Muscle of leg (tissue), 11 donors: ENCODE measurements around the gene ERVV-1. TPM values are rescaled to one million over a fixed set of nuclear protein-coding genes. Genes with fewer than 3 reads are reported as not detected.
"Not testable (repeated sequence)": the region's sequence is repeated elsewhere in the genome, so short reads cannot be mapped to it uniquely, and the experiment has no call there.

Experiments used
- DNase-seq: peaks from one replicate; pipeline ENCODE4 v3.0.0; 2013
- H3K27ac ChIP-seq: one replicate; pipeline ENCODE4 v1.5.1; 2013; ENCODE audit warnings: mild to moderate bottlenecking, low read length, control low read depth
- H3K27me3 ChIP-seq: one replicate; pipeline ENCODE4 v1.6.1; 2013; ENCODE audit warnings: low read length; ENCODE audit not compliant: control insufficient read depth, insufficient read depth
- H3K36me3 ChIP-seq: one replicate; pipeline ENCODE4 v1.6.1; 2013; ENCODE audit warnings: low read length; ENCODE audit not compliant: control insufficient read depth, insufficient read depth
- H3K4me1 ChIP-seq: one replicate; pipeline ENCODE4 v1.6.1; 2013; ENCODE audit warnings: low read length; ENCODE audit not compliant: control insufficient read depth, insufficient read depth
- H3K4me3 ChIP-seq: one replicate; pipeline ENCODE4 v1.5.1; 2013; ENCODE audit warnings: low read length, control low read depth
- H3K9me3 ChIP-seq: replicated peaks from 2 replicates; pipeline ENCODE4 v1.6.1; 2013; ENCODE audit warnings: low read depth, low read length; ENCODE audit not compliant: control insufficient read depth
- WGBS: methylation state at CpG from one replicate; pipeline ENCODE4 v1.1.5; 2013; ENCODE audit warnings: missing lambda C conversion rate; ENCODE audit not compliant: insufficient coverage; 5-methylcytosine and 5-hydroxymethylcytosine counted together
- polyA plus RNA-seq, 8 donors: library from polyadenylated mRNA; unstranded; fragments of 120-200 nt; gene quantifications; one replicate each; pipeline versions ENCODE4 v1.2.1 to v1.2.3, GENCODE V29; 2013; ENCODE audit warnings: inconsistent platforms in 1 of 8, low replicate concordance in 1 of 8; ENCODE audit not compliant: insufficient read length in 8 of 8, insufficient read depth in 1 of 8
- total RNA-seq: library from RNA; stranded (reverse); fragments of 120-200 nt; gene quantifications from one replicate; pipeline ENCODE4 v1.2.4, GENCODE V29; 2013

ERVV-1 gene
- total and polyA plus RNA-seq, 9 donors = 0.04 to 0.08 (median 0.07) TPM; not detected in 5

DNA sequence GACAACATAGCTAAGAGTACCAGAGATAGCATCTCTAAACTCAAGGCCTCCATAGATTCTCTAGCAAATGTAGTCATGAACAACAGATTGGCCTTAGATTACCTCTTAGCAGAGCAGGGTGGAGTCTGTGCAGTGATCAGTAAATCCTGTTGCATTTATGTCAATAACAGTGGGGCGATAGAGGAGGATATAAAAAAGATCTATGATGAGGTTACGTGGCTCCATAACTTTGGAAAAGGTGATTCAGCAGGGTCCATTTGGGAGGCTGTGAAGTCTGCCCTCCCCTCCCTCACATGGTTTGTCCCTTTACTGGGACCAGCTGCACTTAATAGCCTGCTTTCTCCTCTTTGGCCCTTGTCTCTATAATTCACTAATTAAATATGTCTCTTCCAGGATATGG is 1.4 kb downstream of the ERVV-1 start:
- Histone ChIP-seq H3K27ac (no peak overlapping the region), H3K9me3 (no peaks in the 10 kb centered on the region), H3K4me1 (no peaks in the 10 kb centered on the region), H3K4me3 (no peak overlapping the region), H3K36me3 (no peaks in the 10 kb centered on the region), H3K27me3 (no peaks in the 10 kb centered on the region)
- WGBS = no CpG with 5 or more reads among the region's 2 CpGs
- no peak for DNase-seq

DNA sequence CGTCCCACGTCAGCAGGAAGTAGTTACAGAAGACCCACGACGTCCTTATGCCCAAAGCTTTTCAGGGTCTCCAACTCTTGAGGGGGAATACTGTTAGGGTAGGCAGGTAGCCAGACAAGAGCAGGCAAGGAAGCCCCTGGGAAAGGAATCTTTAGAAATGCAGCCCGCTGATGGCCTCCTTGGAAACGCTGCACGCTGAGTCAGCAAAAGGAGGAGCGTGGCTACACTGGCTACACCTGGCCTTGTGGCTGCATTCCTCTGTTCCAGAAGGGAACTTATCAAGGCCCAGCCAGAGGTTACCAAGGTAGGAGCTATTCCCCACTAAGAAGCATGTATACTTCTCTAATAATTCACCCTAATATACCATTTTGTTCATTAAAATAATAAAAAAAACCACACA is 2.0 kb downstream of the ERVV-1 start:
- Histone ChIP-seq H3K36me3 (no peaks in the 10 kb centered on the region), H3K27me3 (no peaks in the 10 kb centered on the region), H3K27ac (no peak overlapping the region), H3K4me1 (no peaks in the 10 kb centered on the region), H3K4me3 (no peak overlapping the region), H3K9me3 (no peaks in the 10 kb centered on the region)
- WGBS = 76% methylated on average over 8 of the region's 8 CpGs
- DNase-seq = no peak

DNA sequence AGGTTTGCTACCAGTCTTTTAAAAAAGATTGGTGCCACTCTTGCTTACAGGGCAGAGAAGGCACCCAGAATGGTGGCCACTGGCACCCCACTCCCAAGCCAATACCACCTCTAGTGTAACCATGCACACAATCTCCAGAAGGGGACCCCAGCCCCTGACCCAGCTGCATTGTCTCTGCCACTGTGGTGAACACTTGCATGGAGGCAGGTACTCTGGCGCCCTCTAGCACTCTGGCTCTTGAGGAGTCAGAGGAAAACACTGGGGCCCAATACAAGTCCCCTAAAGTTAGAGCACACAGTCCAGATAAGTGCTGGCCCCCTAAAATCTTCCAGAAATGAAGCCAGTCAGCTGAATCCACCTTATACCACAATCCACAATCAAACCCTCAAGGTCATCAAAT is 6.0 kb downstream of the ERVV-1 start:
- Histone ChIP-seq H3K27ac (no peak overlapping the region), H3K9me3 (peaks cover 2% of the 10 kb centered on the region), H3K4me3 (no peak overlapping the region), H3K27me3 (no peaks in the 10 kb centered on the region), H3K36me3 (no peaks in the 10 kb centered on the region), H3K4me1 (no peaks in the 10 kb centered on the region)
- 11% methylated on average over 1 of the region's 1 CpG for WGBS
- no peak for DNase-seq

DNA sequence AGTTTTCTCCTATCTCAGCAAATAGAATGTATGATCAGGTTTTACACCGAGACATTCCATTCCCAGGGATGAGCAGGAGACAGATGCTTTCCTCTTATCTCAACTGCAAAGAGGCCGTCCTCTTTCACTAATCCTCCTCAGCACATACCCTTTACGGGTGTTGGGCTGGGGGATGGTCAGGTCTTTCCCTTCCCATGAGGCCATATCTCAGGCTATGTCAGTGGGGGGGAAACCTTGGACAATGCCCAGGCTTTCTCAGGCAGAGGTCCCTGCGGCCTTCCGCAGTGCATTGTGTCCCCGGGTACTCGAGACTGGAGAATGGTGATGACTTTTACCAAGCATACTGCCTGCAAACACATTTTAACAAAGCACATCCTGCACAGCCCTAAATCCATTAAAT is 14.6 kb downstream of the ERVV-1 start:
- not testable (repeated sequence) for H3K27me3 ChIP-seq, H3K4me3 ChIP-seq, DNase-seq, H3K4me1 ChIP-seq, H3K9me3 ChIP-seq, H3K36me3 ChIP-seq, H3K27ac ChIP-seq
- WGBS = 18% methylated on average over 2 of the region's 7 CpGs

DNA sequence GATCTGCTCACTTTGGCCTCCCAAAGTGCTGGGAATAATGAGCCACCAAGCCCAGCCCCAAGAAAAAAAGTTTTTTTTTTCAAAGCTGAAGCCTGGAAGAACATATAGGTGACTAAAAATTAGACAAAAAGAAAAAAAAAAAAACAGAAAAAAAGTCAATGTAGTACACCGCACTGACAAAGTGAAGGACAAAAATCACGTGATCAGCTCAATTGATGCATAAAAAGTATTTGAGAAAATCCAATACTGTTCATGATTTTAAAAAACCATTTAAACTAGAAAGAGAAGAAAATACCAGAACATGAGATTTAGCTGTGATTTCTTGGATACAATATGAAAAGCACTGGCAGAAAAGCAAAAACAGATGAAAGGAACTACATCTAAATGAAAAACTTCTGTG is 20.3 kb downstream of the ERVV-1 start:
- Histone ChIP-seq H3K4me3 (no peak overlapping the region), H3K36me3 (no peaks in the 10 kb centered on the region), H3K4me1 (no peaks in the 10 kb centered on the region), H3K9me3 (peaks cover 7% of the 10 kb centered on the region), H3K27me3 (peaks cover 7% of the 10 kb centered on the region), H3K27ac (no peak overlapping the region)
- DNase-seq = no peak
- no CpG with 5 or more reads among the region's 2 CpGs for WGBS

DNA sequence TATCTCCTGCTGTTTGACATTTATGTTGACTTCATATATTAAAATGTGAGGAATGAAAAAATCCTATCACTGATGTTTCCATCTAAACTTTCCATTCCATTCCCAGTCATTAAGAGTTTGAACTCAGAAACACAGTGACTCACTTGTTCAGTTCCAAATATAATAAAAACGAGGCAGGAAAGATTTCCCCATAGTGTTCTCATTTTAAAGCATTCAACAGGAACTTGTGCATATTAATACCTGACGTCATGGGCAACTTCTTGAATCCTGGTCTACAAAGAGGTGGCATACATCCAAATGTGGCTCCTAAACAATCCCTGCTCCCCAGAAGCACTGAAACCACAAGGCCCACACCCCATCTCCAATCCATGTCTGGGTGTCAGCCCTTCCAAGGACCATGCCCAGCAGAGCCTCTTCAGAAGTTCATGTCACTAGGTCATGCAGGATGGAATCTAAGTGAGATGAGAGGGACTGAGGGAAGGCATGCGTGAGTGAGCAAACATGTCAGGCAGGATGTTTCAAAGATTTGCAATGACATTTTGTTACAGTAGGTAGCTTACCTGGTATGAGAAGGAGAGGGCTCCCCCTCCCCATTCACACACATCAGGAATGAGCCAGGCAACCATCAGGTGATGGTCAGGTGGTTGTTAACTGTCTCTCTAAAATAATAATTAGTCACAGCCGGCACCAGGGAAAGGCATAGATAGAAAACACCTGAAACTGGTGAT is 21.4 kb downstream of the ERVV-1 start:
- H3K4me3 ChIP-seq = no peak overlapping the region
- no peak for DNase-seq
- no peak overlapping the region for H3K27ac ChIP-seq
- H3K27me3 ChIP-seq = peaks cover 7% of the 10 kb centered on the region
- WGBS = 58% methylated on average over 2 of the region's 4 CpGs
- H3K36me3 ChIP-seq = no peaks in the 10 kb centered on the region
- no peaks in the 10 kb centered on the region for H3K4me1 ChIP-seq
- peaks cover 7% of the 10 kb centered on the region for H3K9me3 ChIP-seq

DNA sequence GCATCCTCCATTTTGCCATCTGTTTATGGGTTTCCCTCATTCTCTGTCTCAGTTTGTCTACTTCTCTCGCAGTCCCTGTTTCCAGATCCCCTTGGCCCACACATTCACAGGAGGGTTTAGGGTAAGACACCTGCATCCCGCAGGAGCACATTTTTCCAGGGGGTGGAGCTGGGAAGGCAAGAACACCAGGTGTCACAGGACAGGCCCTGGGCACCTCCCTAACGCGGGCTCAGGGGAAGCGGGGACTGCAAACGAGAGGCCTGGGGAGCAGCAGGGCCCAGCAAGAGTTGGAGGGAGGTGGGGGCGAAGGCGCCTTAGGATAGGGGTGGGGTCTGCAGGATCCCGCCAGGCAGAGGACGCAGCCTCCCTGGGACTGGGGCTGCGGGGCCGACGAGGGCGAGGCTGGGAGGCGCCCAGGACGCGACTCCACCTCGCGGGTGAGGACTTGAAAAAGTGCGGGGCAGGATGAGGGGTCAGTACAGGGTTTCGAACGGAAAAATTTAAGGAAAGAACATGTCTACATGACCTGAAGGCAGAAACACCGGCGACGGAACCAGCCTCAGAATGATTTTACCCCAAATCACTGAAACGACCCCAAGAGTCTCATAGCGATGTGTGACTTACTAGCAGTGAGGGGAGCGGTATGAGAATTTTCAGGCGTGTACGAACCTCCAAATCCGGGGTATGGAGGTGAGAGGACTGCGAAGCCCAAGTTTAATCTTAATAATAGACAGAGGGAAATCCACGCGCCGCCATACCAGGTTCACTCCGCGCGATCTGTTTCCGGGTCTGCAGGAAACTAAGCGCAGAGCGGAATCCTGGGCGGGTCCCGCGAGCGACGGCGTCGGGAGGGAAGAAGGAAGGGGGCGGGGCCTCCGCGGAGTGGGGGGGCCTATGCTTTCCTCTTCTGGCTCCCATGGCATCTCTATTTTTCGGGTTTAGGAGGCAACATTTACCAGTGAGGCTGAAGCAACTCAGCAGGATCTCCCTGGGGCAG is 23.7 kb downstream of the ERVV-1 start:
- Histone ChIP-seq H3K9me3 (peaks cover 7% of the 10 kb centered on the region), H3K36me3 (no peaks in the 10 kb centered on the region), H3K4me3 (peak overlapping the region; percentile 34), H3K27ac (no peak overlapping the region), H3K27me3 (peaks cover 7% of the 10 kb centered on the region), H3K4me1 (no peaks in the 10 kb centered on the region)
- peak; percentile 33 for DNase-seq
- 14% methylated on average over 44 of the region's 52 CpGs for WGBS

DNA sequence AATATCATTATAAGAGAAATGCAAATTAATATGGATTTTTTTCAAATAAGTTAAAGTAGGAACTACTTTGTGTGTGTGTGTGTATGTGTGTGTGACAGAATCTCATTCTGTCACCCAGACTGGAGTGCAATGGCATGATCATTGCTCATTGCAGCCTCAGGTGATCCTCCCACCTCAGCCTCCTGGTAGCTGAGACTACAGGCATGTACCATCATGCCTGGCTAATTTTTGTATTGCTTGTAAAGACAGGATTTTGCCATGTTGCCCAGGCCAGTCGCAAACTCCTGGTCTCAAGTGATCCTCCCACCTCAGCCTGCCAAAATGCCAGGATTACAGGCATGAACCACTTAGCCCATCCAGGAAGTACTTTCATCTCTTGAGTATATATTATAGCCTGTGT is 27.6 kb downstream of the ERVV-1 start:
- Histone ChIP-seq H3K27me3 (peaks cover 7% of the 10 kb centered on the region), H3K27ac (no peak overlapping the region), H3K4me1 (no peaks in the 10 kb centered on the region), H3K36me3 (no peaks in the 10 kb centered on the region), H3K4me3 (no peak overlapping the region), H3K9me3 (peaks cover 7% of the 10 kb centered on the region)
- DNase-seq = no peak
- WGBS = no CpG with 5 or more reads among the region's 1 CpG

DNA sequence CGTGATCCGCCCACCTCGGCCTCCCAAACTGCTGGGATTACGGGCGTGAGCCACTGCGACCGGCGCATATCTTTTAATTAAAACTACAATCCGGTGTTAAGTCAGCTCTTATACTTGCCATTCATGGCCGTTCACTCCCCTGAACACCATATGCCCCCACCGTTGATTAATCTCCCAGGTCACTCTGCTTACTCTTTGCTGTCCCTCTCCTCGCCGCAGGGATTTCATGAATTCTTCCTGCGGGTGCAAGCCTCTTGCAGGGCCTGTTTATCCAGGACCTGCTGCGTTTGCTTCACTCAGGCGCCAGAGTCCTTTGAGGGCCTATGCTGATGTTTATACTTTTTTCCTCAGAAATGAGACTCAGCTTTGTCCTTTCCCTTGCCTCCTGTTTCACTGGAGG is 31.8 kb downstream of the ERVV-1 start:
- Histone ChIP-seq H3K9me3 (peaks cover 8% of the 10 kb centered on the region), H3K4me3 (no peak overlapping the region), H3K4me1 (no peaks in the 10 kb centered on the region), H3K27me3 (no peaks in the 10 kb centered on the region), H3K36me3 (no peaks in the 10 kb centered on the region), H3K27ac (no peak overlapping the region)
- 83% methylated on average over 16 of the region's 16 CpGs for WGBS
- no peak for DNase-seq

DNA sequence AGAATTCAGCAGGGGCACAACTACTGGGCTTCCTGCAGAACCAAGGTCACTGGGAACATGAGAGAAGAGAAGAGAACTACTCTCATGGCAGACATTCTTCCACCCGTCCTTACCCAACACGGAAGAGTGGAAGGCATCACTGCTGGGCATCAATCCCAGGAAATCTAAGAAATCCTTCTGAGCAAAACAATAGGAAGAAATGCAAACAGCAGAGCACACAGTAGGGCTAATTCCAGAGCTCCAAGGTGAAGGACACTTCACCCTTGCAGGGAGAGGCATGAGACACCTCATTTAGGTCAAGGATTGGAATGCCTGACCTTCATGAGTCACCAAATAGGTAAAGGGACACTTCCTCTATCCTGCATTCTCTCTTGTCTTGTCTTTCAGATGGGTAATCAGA is 33.7 kb downstream of the ERVV-1 start:
- H3K36me3 ChIP-seq = no peaks in the 10 kb centered on the region
- DNase-seq = no peak
- WGBS = 80% methylated on average over 1 of the region's 2 CpGs
- no peaks in the 10 kb centered on the region for H3K27me3 ChIP-seq
- no peak overlapping the region for H3K27ac ChIP-seq
- peaks cover 14% of the 10 kb centered on the region for H3K9me3 ChIP-seq
- H3K4me1 ChIP-seq = no peaks in the 10 kb centered on the region
- H3K4me3 ChIP-seq = no peak overlapping the region
